A549 (cell line): ENCODE data around the gene LRFN4.

Experiments used
- BHLHE40 ChIP-seq: IDR thresholded peaks from 2 replicates; pipeline ENCODE4 v1.6.1; 2012; ENCODE audit warnings: low read depth, low read length, inconsistent platforms
- CTCF ChIP-seq: fragments of >200 bp; sonication (Bioruptor Twin); formaldehyde crosslinking; IDR thresholded peaks from 3 replicates; pipeline ENCODE4 v1.5.1; 2016
- EP300 ChIP-seq, 2 experiments: fragments of >200 bp; sonication (Bioruptor Twin); formaldehyde crosslinking; IDR thresholded peaks; 2 replicates in 1 of 2; 3 replicates in 1 of 2; pipeline ENCODE4 v1.6.1; 2016 to 2017
- KDM5A ChIP-seq: fragments of 200-600 bp; sonication (generic); IDR thresholded peaks from 2 replicates; pipeline ENCODE4 v1.6.1; 2016; ENCODE audit warnings: antibody characterized with exemption, mild to moderate bottlenecking
- POLR2A ChIP-seq: IDR thresholded peaks from 2 replicates; pipeline ENCODE4 v1.6.1; 2012; ENCODE audit warnings: mild to moderate bottlenecking, low read length
- SMC3 ChIP-seq: fragments of >200 bp; sonication (Bioruptor Twin); formaldehyde crosslinking; IDR thresholded peaks from 3 replicates; pipeline ENCODE4 v1.6.1; 2018; ENCODE audit warnings: inconsistent platforms
- USF2 ChIP-seq: fragments of 450-650 bp; IDR thresholded peaks from 2 replicates; pipeline ENCODE4 v1.6.1; 2014; ENCODE audit warnings: antibody characterized with exemption

- TF ChIP-seq POLR2A (no peak), SMC3 (no peak), USF2 (no peak), BHLHE40 (no peak), CTCF (no peak), KDM5A (no peak), EP300 (IDR thresholded peaks at IDR 0.05) (no peak)
Measured at GRCh38 chr11:66841861-66842260, 15.0 kb upstream of the LRFN4 start.
